Upper lobe of right lung (tissue), 1 donor: ENCODE results near the gene NDUFS6. TPM values are rescaled to one million over a fixed set of nuclear protein-coding genes. Genes with fewer than 3 reads are reported as not detected.
A peak's percentile ranks its signal among the peaks of the same experiment; 100 is the strongest.

Experiments
- ATAC-seq: fragments of 200-7000 bp; cut with Tn5 transposase; one replicate; pipeline ENCODE4 v1.9.1; 2020; ENCODE audit warnings: mild to moderate bottlenecking, moderate library complexity
- DNase-seq: peaks from one replicate; pipeline ENCODE4 v3.0.0-alpha.2; 2020
- H3K27ac ChIP-seq: fragments of 200-600 bp; one replicate; pipeline ENCODE4 v1.8.0; 2022
- H3K27me3 ChIP-seq: fragments of 200-600 bp; one replicate; pipeline ENCODE4 v1.8.0; 2022; ENCODE audit warnings: mild to moderate bottlenecking
- H3K36me3 ChIP-seq: fragments of 200-600 bp; one replicate; pipeline ENCODE4 v1.8.0; 2022
- H3K4me1 ChIP-seq: fragments of 200-600 bp; one replicate; pipeline ENCODE4 v1.8.0; 2022
- H3K4me3 ChIP-seq: fragments of 200-600 bp; one replicate; pipeline ENCODE4 v1.8.0; 2022; ENCODE audit warnings: mild to moderate bottlenecking
- H3K9me3 ChIP-seq: fragments of 200-600 bp; one replicate; pipeline ENCODE4 v1.8.0; 2022
- intact Hi-C: fragments of 100-400 bp; cut with DNase I; formaldehyde crosslinking; loops from one replicate; pipeline ENCODE4 v1.11.0; 2022
- total RNA-seq: library from RNA; stranded (reverse); fragmentation: NEBNext Ultra II Directional; extraction: Animal tissue kit (Norgen Biotek cat#: 25700); gene quantifications from one replicate; pipeline ENCODE4 v1.2.1, GENCODE V29; 2021
- TF ChIP-seq, protein P1 (sequence below): fragments of 200-600 bp; IDR thresholded peaks from one replicate; pipeline ENCODE4 v1.8.0; 2022; ENCODE audit warnings: antibody characterized with exemption
- donor health status: DM: no; HTN: yes; CAD: no; lungs with severe emphysema.

NDUFS6 gene
- total RNA-seq, 1 donor from 2014 or later: 23.5 TPM

DNA sequence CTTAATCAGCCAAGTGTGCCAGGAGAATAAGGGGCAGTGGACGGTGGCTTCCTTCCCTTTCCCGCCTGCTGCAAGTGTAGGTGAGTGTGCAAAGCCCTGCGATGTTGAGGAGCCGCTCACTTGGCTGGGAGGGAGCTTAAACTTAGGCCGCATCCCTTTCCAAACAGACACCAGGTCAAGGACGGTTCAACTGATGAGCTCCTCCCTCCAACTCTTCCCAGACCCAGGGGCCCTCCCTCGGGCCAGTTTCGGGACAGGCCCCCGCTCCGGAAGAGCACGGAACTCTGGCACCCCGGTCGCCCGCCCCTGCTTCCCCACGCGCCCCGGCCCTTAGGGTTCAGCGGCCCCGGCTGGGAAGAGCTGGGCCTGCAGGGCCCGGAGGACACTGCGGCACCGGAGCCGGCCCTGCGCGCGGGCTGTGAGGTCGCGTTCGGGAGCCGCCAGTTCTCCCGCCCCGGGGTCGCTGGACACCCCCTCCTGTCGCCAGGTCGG, 2.1 kb upstream of the NDUFS6 start:
- Histone ChIP-seq H3K36me3 (peaks cover 30% of the 10 kb centered on the region), H3K27me3 (no peaks in the 10 kb centered on the region), H3K27ac (peak overlapping the region; percentile 87), H3K4me3 (peak overlapping the region; percentile 97), H3K9me3 (no peaks in the 10 kb centered on the region), H3K4me1 (peaks cover 13% of the 10 kb centered on the region)
- TF ChIP-seq, protein P1, sequence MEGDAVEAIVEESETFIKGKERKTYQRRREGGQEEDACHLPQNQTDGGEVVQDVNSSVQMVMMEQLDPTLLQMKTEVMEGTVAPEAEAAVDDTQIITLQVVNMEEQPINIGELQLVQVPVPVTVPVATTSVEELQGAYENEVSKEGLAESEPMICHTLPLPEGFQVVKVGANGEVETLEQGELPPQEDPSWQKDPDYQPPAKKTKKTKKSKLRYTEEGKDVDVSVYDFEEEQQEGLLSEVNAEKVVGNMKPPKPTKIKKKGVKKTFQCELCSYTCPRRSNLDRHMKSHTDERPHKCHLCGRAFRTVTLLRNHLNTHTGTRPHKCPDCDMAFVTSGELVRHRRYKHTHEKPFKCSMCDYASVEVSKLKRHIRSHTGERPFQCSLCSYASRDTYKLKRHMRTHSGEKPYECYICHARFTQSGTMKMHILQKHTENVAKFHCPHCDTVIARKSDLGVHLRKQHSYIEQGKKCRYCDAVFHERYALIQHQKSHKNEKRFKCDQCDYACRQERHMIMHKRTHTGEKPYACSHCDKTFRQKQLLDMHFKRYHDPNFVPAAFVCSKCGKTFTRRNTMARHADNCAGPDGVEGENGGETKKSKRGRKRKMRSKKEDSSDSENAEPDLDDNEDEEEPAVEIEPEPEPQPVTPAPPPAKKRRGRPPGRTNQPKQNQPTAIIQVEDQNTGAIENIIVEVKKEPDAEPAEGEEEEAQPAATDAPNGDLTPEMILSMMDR: no peak
- no peak for DNase-seq
- intact Hi-C loops: no loop called here
- peak; percentile 42 for ATAC-seq

DNA sequence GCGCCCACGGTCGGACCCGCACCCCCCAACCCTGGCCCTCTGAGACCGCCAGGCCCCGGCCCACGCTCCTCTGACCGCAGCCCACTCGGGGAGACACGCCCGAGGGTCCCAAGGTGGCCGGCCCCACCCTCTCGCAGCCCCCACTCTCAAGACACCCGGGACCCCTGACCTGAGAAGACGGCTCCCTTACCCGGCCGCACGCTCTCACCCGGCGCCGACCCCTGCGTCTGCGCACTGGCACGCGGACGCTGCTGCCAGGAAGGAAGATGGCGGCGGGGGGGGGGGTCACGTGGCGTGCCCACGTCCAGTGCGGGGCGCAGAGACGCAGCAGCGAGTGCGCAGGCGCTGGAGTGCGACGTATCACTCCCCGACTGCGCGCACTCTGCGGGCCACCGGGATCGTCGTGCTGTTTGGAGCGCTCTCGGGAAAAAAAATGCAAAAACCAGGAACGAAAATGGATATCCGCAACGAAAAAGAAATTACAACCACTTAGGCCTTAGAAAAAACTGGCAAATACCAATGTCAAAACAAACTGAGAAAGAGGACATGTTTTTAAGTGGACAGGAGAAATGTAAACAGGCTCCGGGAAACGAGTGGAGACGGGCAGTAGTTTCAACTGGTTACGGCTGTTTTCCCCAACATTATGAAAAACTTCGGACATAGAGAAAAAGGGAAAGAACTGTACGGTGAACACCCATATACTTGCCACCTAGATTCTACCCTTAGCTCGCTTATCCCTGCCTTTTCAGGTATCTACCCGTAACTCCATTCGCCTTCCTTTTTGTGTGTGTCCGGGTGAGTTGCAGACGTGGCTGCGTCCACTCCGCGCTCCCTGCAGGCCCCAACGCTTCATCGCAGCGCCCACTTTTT, 1.4 kb upstream of the NDUFS6 start, which contains the start of gene MRPL36:
TSS of gene MRPL36 (minus strand) at position 236 of the 870 bp plus-strand sequence. CDS start 902 bp downstream, outside the sequence.
- peaks cover 36% of the 10 kb centered on the region for H3K36me3 ChIP-seq
- peak; percentile 97 for DNase-seq
- peak within 1 kb of the TSS; percentile 87 for H3K27ac ChIP-seq
- ATAC-seq: peak; percentile 93
- peak within 1 kb of the TSS; percentile 97 for H3K4me3 ChIP-seq
- H3K27me3 ChIP-seq: no peaks in the 10 kb centered on the region
- TF ChIP-seq, protein P1: no peak
- intact Hi-C loops: no loop called here
- H3K4me1 ChIP-seq: peaks cover 13% of the 10 kb centered on the region
- no peaks in the 10 kb centered on the region for H3K9me3 ChIP-seq

DNA sequence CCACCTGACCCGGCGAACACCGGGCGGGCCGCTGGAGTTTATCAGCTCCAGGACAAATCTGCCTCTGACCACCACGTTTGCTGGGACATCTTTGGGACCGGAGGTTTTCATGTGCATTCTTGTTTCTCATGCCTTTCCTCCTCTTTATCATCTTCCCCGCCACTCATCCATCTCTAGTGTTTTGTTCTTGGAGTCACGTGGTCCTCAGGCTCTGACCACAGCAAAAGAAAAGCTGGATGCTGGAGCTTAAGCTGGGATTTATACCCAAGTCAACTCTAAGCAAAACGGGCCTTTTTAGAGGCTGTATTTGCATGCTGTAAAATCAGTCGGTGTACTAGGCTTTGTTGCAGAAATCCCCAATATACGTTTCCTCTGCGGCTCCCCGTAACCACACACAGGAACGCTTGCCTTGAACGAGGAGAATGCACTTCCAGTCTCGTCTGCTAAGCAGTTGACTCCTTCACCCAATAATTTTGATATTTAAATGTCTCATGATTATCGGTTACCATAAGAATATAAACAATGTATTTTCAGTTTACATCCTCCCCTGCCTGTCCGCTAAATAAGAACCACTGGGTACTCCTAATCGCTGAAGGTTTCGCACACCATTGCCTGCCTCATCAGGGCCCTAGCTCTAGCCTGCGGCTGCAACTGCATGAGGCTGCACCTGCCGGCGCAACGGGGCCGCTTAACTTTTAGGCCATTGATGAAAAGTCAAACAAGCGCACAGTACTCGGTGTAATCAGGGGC, 560 bp upstream of the NDUFS6 start:
- H3K36me3 ChIP-seq: peaks cover 44% of the 10 kb centered on the region
- no peaks in the 10 kb centered on the region for H3K9me3 ChIP-seq
- TF ChIP-seq, protein P1: no peak
- peak overlapping the region; percentile 87 for H3K27ac ChIP-seq
- H3K27me3 ChIP-seq: no peaks in the 10 kb centered on the region
- peak overlapping the region; percentile 97 for H3K4me3 ChIP-seq
- peaks cover 13% of the 10 kb centered on the region for H3K4me1 ChIP-seq
- DNase-seq (no peak), ATAC-seq (peak; percentile 33)
- intact Hi-C loops: no loop called here

DNA sequence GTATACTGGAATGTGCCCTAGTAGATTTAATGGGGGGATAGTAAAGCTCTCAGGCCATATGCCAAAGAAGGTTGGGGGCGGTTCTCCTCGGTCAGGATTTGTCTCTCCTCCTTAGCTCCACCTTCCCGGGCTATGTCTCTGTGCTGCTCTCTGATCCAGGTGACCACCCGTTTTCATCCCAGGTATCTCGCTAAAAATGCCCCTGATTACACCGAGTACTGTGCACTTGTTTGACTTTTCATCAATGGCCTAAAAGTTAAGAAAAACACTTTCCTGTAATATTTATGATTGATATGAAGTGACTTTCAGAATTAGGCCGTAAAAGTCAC, 724 bp downstream of the NDUFS6 start:
- TF ChIP-seq, protein P1: no peak
- DNase-seq (no peak), ATAC-seq (no peak)
- Histone ChIP-seq H3K27ac (no peak overlapping the region), H3K36me3 (peaks cover 56% of the 10 kb centered on the region), H3K27me3 (no peaks in the 10 kb centered on the region), H3K4me1 (peaks cover 13% of the 10 kb centered on the region), H3K4me3 (peak overlapping the region; percentile 97), H3K9me3 (no peaks in the 10 kb centered on the region)
- intact Hi-C loops: no loop called here

DNA sequence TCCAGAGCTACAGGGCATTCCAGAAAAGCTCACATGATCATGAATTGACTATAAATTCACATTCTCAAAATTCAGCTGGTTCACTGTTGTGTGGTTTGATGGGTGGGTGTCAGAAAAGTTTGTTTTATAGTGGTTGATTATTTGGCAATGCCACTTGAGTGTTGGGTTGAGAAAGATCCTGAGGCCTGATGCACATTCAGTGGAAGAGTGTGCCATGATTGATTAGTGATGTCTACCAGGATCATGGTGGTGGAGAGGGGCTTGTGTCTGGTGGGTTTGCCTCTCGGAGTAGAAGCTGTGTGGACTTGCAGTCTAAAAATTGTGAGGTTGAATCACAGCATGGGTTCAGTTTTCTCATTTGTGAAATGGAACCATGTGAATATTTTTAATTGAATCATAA, 2.0 kb downstream of the NDUFS6 start:
- peaks cover 57% of the 10 kb centered on the region for H3K36me3 ChIP-seq
- no peaks in the 10 kb centered on the region for H3K27me3 ChIP-seq
- no peak overlapping the region for H3K27ac ChIP-seq
- DNase-seq: no peak
- H3K9me3 ChIP-seq: no peaks in the 10 kb centered on the region
- no peak overlapping the region for H3K4me3 ChIP-seq
- no peak for ATAC-seq
- peaks cover 13% of the 10 kb centered on the region for H3K4me1 ChIP-seq
- intact Hi-C loops: no loop called here
- TF ChIP-seq, protein P1: no peak
